Caki2 (cell line): ENCODE data around the gene MARS1. TPM values are rescaled to one million over a fixed set of nuclear protein-coding genes. Genes with fewer than 3 reads are reported as not detected.
"Not testable (repeated sequence)": the region's sequence is repeated elsewhere in the genome, so short reads cannot be mapped to it uniquely, and the experiment has no call there.

ENCODE experiments used
- DNase-seq: peaks from one replicate; pipeline ENCODE4 v3.0.0-alpha.2; 2015; ENCODE audit warnings: low read depth
- in situ Hi-C: cut with HindIII; loops from 2 replicates; pipeline ENCODE4 v1.10.0; 2016; ENCODE audit warnings: low sequenced_read_pairs, low pct_unique_long_range_greater_than_20kb, mixed read lengths
- total RNA-seq: library from RNA; depleted of rRNA; stranded (reverse); fragments of >200 nt; shearing (Covaris generic); gene quantifications from 2 replicates; pipeline ENCODE4 v1.2.3, GENCODE V29; 2014; ENCODE audit warnings: low replicate concordance; rRNA removed

The MARS1 gene
- total RNA-seq, 1 experiment from 2014 or later, result 285 TPM

GRCh38 chr12:57550641-57551549 is 63.0 kb downstream of the MARS1 start:
- in situ Hi-C loops, result no loop called here
- DNase-seq, result no peak

- no peak for DNase-seq
- in situ Hi-C loops, result no loop called here
Measured at GRCh38 chr12:57551637-57552305, 63.9 kb downstream of the MARS1 start.

- in situ Hi-C loops, result no loop called here
- no peak for DNase-seq
Measured at GRCh38 chr12:57552306-57552651, 64.4 kb downstream of the MARS1 start.

GRCh38 chr12:57552835-57553313 is 65.0 kb downstream of the MARS1 start:
- DNase-seq, result no peak
- in situ Hi-C loops, result no loop called here

- in situ Hi-C loops, result no loop called here
- no peak for DNase-seq
Measured at GRCh38 chr12:57553343-57554202, 65.7 kb downstream of the MARS1 start.

- in situ Hi-C loops, result no loop called here
- DNase-seq, result no peak
Measured at GRCh38 chr12:57554453-57554852, 66.6 kb downstream of the MARS1 start.

GRCh38 chr12:57554897-57555296 is 67.0 kb downstream of the MARS1 start:
- DNase-seq, result no peak
- in situ Hi-C loops, result no loop called here

- in situ Hi-C loops, result no loop called here
- no peak for DNase-seq
Measured at GRCh38 chr12:57558864-57559263, 71.0 kb downstream of the MARS1 start.

GRCh38 chr12:57560516-57560915 is 72.6 kb downstream of the MARS1 start:
- in situ Hi-C loops, result no loop called here
- DNase-seq, result no peak

- DNase-seq, in situ Hi-C loops: not testable (repeated sequence)
Measured at GRCh38 chr12:57561117-57561516, 73.2 kb downstream of the MARS1 start.

GRCh38 chr12:57563358-57563757 is 75.5 kb downstream of the MARS1 start:
- DNase-seq, result no peak
- in situ Hi-C loops, result no loop called here

- in situ Hi-C loops, result no loop called here
- DNase-seq, result no peak
Measured at GRCh38 chr12:57564178-57564740, 76.4 kb downstream of the MARS1 start.

Other genes with a start within 250 kb of the MARS1 start
- gene STAC3, start 236.9 kb upstream of the MARS1 start, total RNA-seq, result 0.95 TPM in 1 of 2 replicates, not detected in the other
- gene R3HDM2, start 57.0 kb upstream of the MARS1 start, total RNA-seq, result 22.8 and 27.5 TPM in 2 replicates
- not detected in 2 replicates for gene INHBC, start 53.3 kb upstream of the MARS1 start, total RNA-seq
- not detected in 2 replicates for gene INHBE, start 32.8 kb upstream of the MARS1 start, total RNA-seq
- 0.57 and 1.8 TPM in 2 replicates for gene GLI1, start 28.3 kb upstream of the MARS1 start, total RNA-seq
- not detected in 2 replicates for gene ARHGAP9, start 8.2 kb upstream of the MARS1 start, total RNA-seq
- 19.6 and 64.7 TPM in 2 replicates for gene DDIT3, start 32.4 kb downstream of the MARS1 start, total RNA-seq
- gene MBD6, start 34.8 kb downstream of the MARS1 start, total RNA-seq, result 4.3 and 8.3 TPM in 2 replicates
- 358 and 362 TPM in 2 replicates for gene DCTN2, start 59.1 kb downstream of the MARS1 start, total RNA-seq
- gene KIF5A, start 62.0 kb downstream of the MARS1 start, total RNA-seq, result not detected in 2 replicates
- gene PIP4K2C, start 103.1 kb downstream of the MARS1 start, total RNA-seq, result 33.7 and 39.2 TPM in 2 replicates
- 9.6 and 14.4 TPM in 2 replicates for gene DTX3, start 116.8 kb downstream of the MARS1 start, total RNA-seq
- gene ARHGEF25, start 123.4 kb downstream of the MARS1 start, total RNA-seq, result 43.3 and 58.6 TPM in 2 replicates
- 64.3 and 66.6 TPM in 2 replicates for gene B4GALNT1, start 145.1 kb downstream of the MARS1 start, total RNA-seq
- 185 and 187 TPM in 2 replicates for gene OS9, start 206.1 kb downstream of the MARS1 start, total RNA-seq